Hepatocyte (in vitro differentiated cells): Measurements from ENCODE around the gene SMIM28. TPM values are rescaled to one million over a fixed set of nuclear protein-coding genes. Genes with fewer than 3 reads are reported as not detected.

Source experiments
- DNase-seq: peaks from one replicate; pipeline ENCODE4 v3.0.0-alpha.2; 2016; ENCODE audit warnings: low spot score
- H2AFZ ChIP-seq: fragments of 200-600 bp; sonication (generic); 2 replicates; pipeline ENCODE4 v1.6.0; 2016; ENCODE audit warnings: antibody characterized with exemption, mild to moderate bottlenecking
- H3K27ac ChIP-seq: fragments of 200-600 bp; sonication (generic); 2 replicates; pipeline ENCODE4 v1.5.1; 2016; ENCODE audit warnings: mild to moderate bottlenecking
- H3K27me3 ChIP-seq: fragments of 200-600 bp; sonication (generic); 2 replicates; pipeline ENCODE4 v1.6.1; 2016
- H3K36me3 ChIP-seq: fragments of 200-600 bp; sonication (generic); replicated peaks from 2 replicates; pipeline ENCODE4 v1.5.1; 2016; ENCODE audit warnings: low read depth; ENCODE audit not compliant: insufficient read depth
- H3K4me1 ChIP-seq: fragments of 200-600 bp; sonication (generic); 2 replicates; pipeline ENCODE4 v1.5.1; 2016; ENCODE audit warnings: mild to moderate bottlenecking, moderate library complexity; ENCODE audit not compliant: insufficient read depth
- H3K4me2 ChIP-seq: fragments of 200-600 bp; sonication (generic); 2 replicates; pipeline ENCODE4 v1.6.0; 2016
- H3K4me3 ChIP-seq: fragments of 200-600 bp; sonication (generic); 2 replicates; pipeline ENCODE4 v1.5.1; 2016; ENCODE audit warnings: mild to moderate bottlenecking
- H3K79me2 ChIP-seq: fragments of 200-600 bp; sonication (generic); 2 replicates; pipeline ENCODE4 v1.6.0; 2017; ENCODE audit warnings: mild to moderate bottlenecking
- H3K9me2 ChIP-seq: fragments of 200-600 bp; sonication (generic); replicated peaks from 2 replicates; pipeline ENCODE4 v1.6.0; 2017; ENCODE audit warnings: mild to moderate bottlenecking; ENCODE audit not compliant: insufficient read depth
- H3K9me3 ChIP-seq: fragments of 200-600 bp; sonication (generic); 2 replicates; pipeline ENCODE4 v1.5.1; 2016; ENCODE audit warnings: low read depth, mild to moderate bottlenecking
- H4K20me1 ChIP-seq: fragments of 200-600 bp; sonication (generic); 2 replicates; pipeline ENCODE4 v1.6.0; 2016; ENCODE audit warnings: mild to moderate bottlenecking; ENCODE audit not compliant: insufficient read depth, poor library complexity, severe bottlenecking
- CTCF ChIP-seq: fragments of 200-600 bp; sonication (generic); IDR thresholded peaks from 2 replicates; pipeline ENCODE4 v1.5.1; 2016; ENCODE audit warnings: antibody characterized with exemption, mild to moderate bottlenecking; ENCODE audit not compliant: poor library complexity
- EZH2 ChIP-seq: fragments of 200-600 bp; sonication (generic); IDR thresholded peaks from 2 replicates; pipeline ENCODE4 v1.6.1; 2016; ENCODE audit warnings: antibody characterized with exemption, mild to moderate bottlenecking, borderline replicate concordance
- EZH2phosphoT487 ChIP-seq: fragments of 200-600 bp; sonication (generic); IDR thresholded peaks from one replicate; pipeline ENCODE4 v1.6.1; 2018; ENCODE audit warnings: antibody characterized with exemption, mild to moderate bottlenecking, low read depth, moderate library complexity; ENCODE audit not compliant: unreplicated experiment, severe bottlenecking
- WGBS: methylation state at CpG from one replicate; pipeline ENCODE4 v1.1.6; 2016; ENCODE audit warnings: low lambda C conversion rate; ENCODE audit errors: missing lambda C conversion rate; 5-methylcytosine and 5-hydroxymethylcytosine counted together
- polyA plus RNA-seq: library from polyadenylated mRNA; unstranded; fragments of >200 nt; fragmentation: Nextera tagmentation; extraction: Ambion mirVana; gene quantifications from 2 replicates; pipeline ENCODE4 v1.2.1, GENCODE V29; 2016
- total RNA-seq: library from RNA; depleted of rRNA; stranded (reverse); fragments of >200 nt; gene quantifications from 2 replicates; pipeline ENCODE4 v1.2.3, GENCODE V29; 2014

The SMIM28 gene
- total and polyA plus RNA-seq, 2 experiments from 2014 or later, result not detected

GRCh38 chr6:138416206-138416605 lies 38.5 kb downstream of the SMIM28 start:
- Histone ChIP-seq H3K79me2 (no peaks in the 10 kb centered on the region), H3K9me2 (no peaks in the 10 kb centered on the region), H3K4me1 (no peaks in the 10 kb centered on the region), H2AFZ (no peak overlapping the region), H3K27me3 (no peaks in the 10 kb centered on the region), H3K36me3 (no peaks in the 10 kb centered on the region), H3K4me3 (no peak overlapping the region), H3K4me2 (no peak overlapping the region), H4K20me1 (no peaks in the 10 kb centered on the region), H3K27ac (no peak overlapping the region), H3K9me3 (no peaks in the 10 kb centered on the region)
- DNase-seq, result no peak
- no peak for TF ChIP-seq EZH2
- TF ChIP-seq CTCF, result no peak
- TF ChIP-seq EZH2phosphoT487, result no peak
- WGBS, result 87% methylated on average over 4 of the region's 4 CpGs

GRCh38 chr6:138417493-138418117 lies 39.9 kb downstream of the SMIM28 start:
- H3K4me2 ChIP-seq, result no peak overlapping the region
- no peak for TF ChIP-seq EZH2
- H3K9me3 ChIP-seq, result no peaks in the 10 kb centered on the region
- no peaks in the 10 kb centered on the region for H3K36me3 ChIP-seq
- H2AFZ ChIP-seq, result no peak overlapping the region
- H3K4me3 ChIP-seq, result no peak overlapping the region
- H3K27me3 ChIP-seq, result no peaks in the 10 kb centered on the region
- no peaks in the 10 kb centered on the region for H3K4me1 ChIP-seq
- no peaks in the 10 kb centered on the region for H4K20me1 ChIP-seq
- no peaks in the 10 kb centered on the region for H3K9me2 ChIP-seq
- no peak overlapping the region for H3K27ac ChIP-seq
- 61% methylated on average over 3 of the region's 3 CpGs for WGBS
- DNase-seq, result no peak
- no peaks in the 10 kb centered on the region for H3K79me2 ChIP-seq

GRCh38 chr6:138418118-138418742 lies 40.5 kb downstream of the SMIM28 start:
- H3K27me3 ChIP-seq, result no peaks in the 10 kb centered on the region
- no peaks in the 10 kb centered on the region for H4K20me1 ChIP-seq
- H3K27ac ChIP-seq, result no peak overlapping the region
- no peak overlapping the region for H3K4me3 ChIP-seq
- H2AFZ ChIP-seq, result no peak overlapping the region
- H3K4me1 ChIP-seq, result no peaks in the 10 kb centered on the region
- no peaks in the 10 kb centered on the region for H3K36me3 ChIP-seq
- no peaks in the 10 kb centered on the region for H3K9me2 ChIP-seq
- WGBS, result 98% methylated on average over 3 of the region's 3 CpGs
- TF ChIP-seq CTCF (no peak), EZH2phosphoT487 (no peak), EZH2 (no peak)
- no peaks in the 10 kb centered on the region for H3K9me3 ChIP-seq
- DNase-seq, result no peak
- no peaks in the 10 kb centered on the region for H3K79me2 ChIP-seq
- no peak overlapping the region for H3K4me2 ChIP-seq

- H3K4me3 ChIP-seq, result no peak overlapping the region
- H2AFZ ChIP-seq, result no peak overlapping the region
- H3K36me3 ChIP-seq, result no peaks in the 10 kb centered on the region
- 97% methylated on average over 3 of the region's 3 CpGs for WGBS
- H4K20me1 ChIP-seq, result no peaks in the 10 kb centered on the region
- DNase-seq, result no peak
- no peaks in the 10 kb centered on the region for H3K27me3 ChIP-seq
- H3K27ac ChIP-seq, result no peak overlapping the region
- H3K79me2 ChIP-seq, result no peaks in the 10 kb centered on the region
- H3K9me2 ChIP-seq, result no peaks in the 10 kb centered on the region
- no peaks in the 10 kb centered on the region for H3K9me3 ChIP-seq
- H3K4me1 ChIP-seq, result no peaks in the 10 kb centered on the region
- H3K4me2 ChIP-seq, result no peak overlapping the region
- TF ChIP-seq EZH2 (no peak), CTCF (no peak), EZH2phosphoT487 (no peak)
Observed at GRCh38 chr6:138419766-138420165, 42.1 kb downstream of the SMIM28 start.
